ENCODE measurements around the gene DOP1B.
A peak's percentile ranks its signal among the peaks of the same experiment; 100 is the strongest.
"Not testable (repeated sequence)": the region's sequence is repeated elsewhere in the genome, so short reads cannot be mapped to it uniquely, and the experiment has no call there.

The DOP1B gene

DNA sequence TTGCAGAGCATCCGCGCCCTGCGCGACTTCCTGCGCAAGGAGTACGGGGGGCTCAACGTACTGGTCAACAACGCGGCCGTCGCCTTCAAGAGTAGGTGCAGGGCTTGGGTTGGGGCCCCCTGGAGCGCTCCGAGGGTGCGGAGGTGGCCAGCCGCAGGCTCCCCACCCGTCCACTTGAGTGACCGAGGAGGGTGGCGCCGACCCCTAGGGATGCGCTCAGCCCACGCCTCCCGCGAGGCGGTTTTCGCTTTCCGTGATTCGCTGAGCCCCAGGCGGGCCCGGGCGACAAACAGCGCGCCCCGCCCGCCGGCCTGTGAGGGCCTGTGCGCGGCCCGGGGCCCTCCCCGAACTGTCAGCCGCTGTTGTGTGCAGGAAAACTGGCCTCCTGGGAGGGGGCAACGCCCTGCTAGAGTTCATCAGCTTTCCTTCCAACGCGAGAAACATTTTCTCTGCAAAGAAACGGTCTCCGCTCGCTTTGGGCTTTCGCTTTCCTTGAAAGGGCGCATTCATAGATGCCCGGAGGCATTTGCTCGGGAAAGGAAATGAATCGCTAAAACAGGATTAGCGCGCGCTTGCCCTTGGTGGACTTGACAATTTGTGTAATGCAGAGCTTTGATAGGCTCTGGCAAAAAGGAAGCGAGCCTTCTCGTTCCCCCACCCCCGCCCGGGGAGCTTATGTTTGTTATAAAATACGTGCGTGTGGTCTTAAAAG is 21.1 kb upstream of the DOP1B start:
- TF ChIP-seq, protein P1, sequence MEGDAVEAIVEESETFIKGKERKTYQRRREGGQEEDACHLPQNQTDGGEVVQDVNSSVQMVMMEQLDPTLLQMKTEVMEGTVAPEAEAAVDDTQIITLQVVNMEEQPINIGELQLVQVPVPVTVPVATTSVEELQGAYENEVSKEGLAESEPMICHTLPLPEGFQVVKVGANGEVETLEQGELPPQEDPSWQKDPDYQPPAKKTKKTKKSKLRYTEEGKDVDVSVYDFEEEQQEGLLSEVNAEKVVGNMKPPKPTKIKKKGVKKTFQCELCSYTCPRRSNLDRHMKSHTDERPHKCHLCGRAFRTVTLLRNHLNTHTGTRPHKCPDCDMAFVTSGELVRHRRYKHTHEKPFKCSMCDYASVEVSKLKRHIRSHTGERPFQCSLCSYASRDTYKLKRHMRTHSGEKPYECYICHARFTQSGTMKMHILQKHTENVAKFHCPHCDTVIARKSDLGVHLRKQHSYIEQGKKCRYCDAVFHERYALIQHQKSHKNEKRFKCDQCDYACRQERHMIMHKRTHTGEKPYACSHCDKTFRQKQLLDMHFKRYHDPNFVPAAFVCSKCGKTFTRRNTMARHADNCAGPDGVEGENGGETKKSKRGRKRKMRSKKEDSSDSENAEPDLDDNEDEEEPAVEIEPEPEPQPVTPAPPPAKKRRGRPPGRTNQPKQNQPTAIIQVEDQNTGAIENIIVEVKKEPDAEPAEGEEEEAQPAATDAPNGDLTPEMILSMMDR (IDR thresholded peaks at IDR 0.05; ENCODE audit: borderline replicate concordance, control extremely low read depth, extremely low read depth, insufficient read depth, missing control alignments): no peak
- in situ Hi-C loops (cut with MboI; ENCODE audit: low sequenced_read_pairs, unreplicated experiment): no loop called here
- DNase-seq (ENCODE audit: low spot score): peak; percentile 83

DNA sequence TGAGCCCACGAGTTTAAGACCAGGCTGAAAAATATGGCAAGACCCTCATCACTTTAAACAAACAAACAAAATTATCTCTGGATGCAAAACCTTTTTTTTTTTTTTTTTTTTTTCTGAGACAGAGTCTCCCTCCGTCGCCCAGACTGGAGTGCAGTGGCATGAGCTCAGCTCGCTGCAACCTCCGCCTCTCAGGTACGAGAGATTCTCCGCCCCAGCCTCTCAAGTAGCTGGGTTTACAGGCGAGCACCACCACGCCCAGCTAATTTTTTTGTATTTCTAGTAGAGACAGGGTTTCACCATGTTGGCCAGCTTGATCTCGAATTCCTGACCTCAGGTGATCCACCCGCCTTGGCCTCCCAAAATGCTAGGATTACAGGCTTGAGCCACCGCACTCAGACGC is 16.8 kb upstream of the DOP1B start:
- DNase-seq (ENCODE audit: low spot score); in situ Hi-C loops (cut with MboI; ENCODE audit: low sequenced_read_pairs, unreplicated experiment): not testable (repeated sequence)

DNA sequence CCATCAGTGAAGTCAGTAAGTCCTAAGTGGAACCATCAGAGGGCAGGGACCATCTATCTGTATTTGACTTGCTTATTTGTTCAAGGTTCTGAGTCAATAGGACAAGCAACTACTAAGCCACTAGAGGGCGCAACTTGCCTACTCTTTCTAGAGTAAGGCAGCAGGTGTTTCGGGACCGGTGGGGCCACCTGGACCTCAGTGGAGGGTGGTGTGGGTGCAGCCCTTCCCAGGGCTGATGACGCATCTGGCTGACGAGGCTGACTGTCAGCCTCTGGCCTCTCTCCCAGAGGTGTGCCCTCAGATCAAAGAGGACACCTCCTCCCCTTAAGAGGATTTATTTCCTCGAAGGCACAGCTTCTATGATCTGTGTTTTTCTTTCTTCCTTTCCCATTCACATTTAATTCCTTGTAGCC is 15.1 kb upstream of the DOP1B start:
- peak; percentile 75 for DNase-seq (ENCODE audit: low spot score)
- in situ Hi-C loops (cut with MboI; ENCODE audit: low sequenced_read_pairs, unreplicated experiment): no loop called here
- TF ChIP-seq, protein P1 (IDR thresholded peaks at IDR 0.05; ENCODE audit: borderline replicate concordance, control extremely low read depth, extremely low read depth, insufficient read depth, missing control alignments): peak; percentile 65

DNA sequence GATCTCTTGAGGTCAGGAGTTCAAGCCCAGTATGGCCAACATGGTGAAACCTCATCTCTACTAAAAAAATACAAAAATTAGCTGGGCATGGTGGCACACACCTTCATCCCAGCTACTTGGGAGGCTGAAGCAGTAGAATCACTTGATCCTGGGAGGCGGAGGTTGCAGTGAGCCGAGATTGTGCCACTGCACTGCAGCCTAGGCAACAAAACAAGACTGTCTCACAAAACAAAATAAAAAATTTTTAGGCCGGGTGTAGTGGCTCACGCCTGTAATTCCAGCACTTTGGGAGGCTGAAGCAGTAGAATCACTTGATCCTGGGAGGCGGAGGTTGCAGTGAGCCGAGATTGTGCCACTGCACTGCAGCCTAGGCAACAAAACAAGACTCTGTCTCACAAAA is 12.4 kb upstream of the DOP1B start:
- in situ Hi-C loops (cut with MboI; ENCODE audit: low sequenced_read_pairs, unreplicated experiment); DNase-seq (ENCODE audit: low spot score): not testable (repeated sequence)

DNA sequence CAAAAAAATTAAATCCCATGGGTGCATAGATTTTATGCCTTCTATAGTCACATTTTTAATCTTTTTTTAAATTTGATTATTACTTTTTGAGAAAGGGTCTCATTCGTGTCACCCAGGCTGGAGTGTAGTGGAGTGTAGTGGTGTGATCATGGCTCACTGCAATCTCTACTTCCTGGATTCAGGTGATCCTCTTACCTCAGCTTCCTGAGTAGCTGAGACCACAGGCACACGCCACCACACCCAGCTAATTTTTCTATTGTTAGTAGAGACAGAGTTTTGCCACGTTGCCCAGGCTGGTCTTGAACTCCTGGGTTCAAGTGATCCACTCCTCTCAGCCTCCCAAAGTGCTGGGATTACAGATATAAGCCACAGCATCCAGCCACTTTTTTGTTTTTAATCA is 11.4 kb upstream of the DOP1B start:
- no peak for DNase-seq (ENCODE audit: low spot score)
- in situ Hi-C loops (cut with MboI; ENCODE audit: low sequenced_read_pairs, unreplicated experiment): loop anchor here (5.0 kb wide), 1 partner anchor 187 kb away; no protein-coding TSS in a partner anchor
- TF ChIP-seq, protein P1 (IDR thresholded peaks at IDR 0.05; ENCODE audit: borderline replicate concordance, control extremely low read depth, extremely low read depth, insufficient read depth, missing control alignments): no peak

DNA sequence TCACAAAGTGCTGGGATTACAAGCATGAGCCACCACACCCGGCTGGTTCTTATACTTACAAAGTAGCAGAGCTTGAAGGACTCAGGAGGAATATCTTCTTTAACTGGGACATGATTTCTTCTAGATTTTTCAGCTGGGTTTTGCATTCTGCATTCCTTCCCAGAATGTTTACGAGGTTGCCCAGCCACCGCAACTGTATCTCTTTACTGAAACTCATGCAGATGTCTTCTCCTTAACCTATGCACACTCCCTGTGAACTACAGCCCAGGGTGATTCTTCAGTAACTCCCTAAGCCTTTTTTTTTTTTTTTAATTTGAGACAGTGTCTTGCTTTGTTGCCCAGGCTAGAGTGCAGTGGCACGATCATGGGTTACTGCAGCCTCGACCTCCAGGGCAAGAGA is 8.7 kb upstream of the DOP1B start:
- DNase-seq (ENCODE audit: low spot score): no peak
- in situ Hi-C loops (cut with MboI; ENCODE audit: low sequenced_read_pairs, unreplicated experiment): loop anchor here (5.0 kb wide), 1 partner anchor 184 kb away; no protein-coding TSS in a partner anchor
- TF ChIP-seq, protein P1 (IDR thresholded peaks at IDR 0.05; ENCODE audit: borderline replicate concordance, control extremely low read depth, extremely low read depth, insufficient read depth, missing control alignments): no peak

DNA sequence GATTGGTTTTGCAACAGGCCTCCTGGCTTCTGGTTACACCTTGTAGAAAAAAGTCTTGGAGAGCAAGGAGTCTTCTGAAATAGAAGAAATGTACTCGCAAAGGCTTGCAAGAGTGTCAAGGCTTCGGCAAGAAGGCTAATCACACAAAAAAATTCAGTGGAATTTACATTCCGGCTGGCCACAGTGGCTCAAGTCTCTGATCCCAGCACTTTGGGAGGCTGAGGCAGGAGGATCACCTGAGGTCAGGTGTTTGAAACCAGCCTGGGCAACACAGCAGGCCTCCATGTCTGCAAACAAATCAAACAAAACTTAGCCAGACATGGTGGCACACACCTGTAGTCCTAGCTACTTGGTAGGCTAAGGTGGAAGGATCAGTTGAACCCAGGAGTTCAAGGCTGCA is 7.7 kb upstream of the DOP1B start:
- no peak for DNase-seq (ENCODE audit: low spot score)
- TF ChIP-seq, protein P1 (IDR thresholded peaks at IDR 0.05; ENCODE audit: borderline replicate concordance, control extremely low read depth, extremely low read depth, insufficient read depth, missing control alignments): no peak
- in situ Hi-C loops (cut with MboI; ENCODE audit: low sequenced_read_pairs, unreplicated experiment): loop anchor here (5.0 kb wide), 1 partner anchor 183 kb away; no protein-coding TSS in a partner anchor
